Measurements from ENCODE around the gene PHF11. TPM values are rescaled to one million over a fixed set of nuclear protein-coding genes. Genes with fewer than 3 reads are reported as not detected.
A peak's percentile ranks its signal among the peaks of the same experiment; 100 is the strongest.

The PHF11 gene
- total and polyA plus RNA-seq, 4 donors: 40.4 to 76.2 (median 46.3) TPM

GRCh38 chr13:49569993-49570689 is 74.4 kb downstream of the PHF11 start:
- peaks cover 0 to 11% (median 0%) of the 10 kb centered on the region in 5 donors for H3K4me1 ChIP-seq (ENCODE audit: control insufficient read depth in 5 of 5, insufficient read depth in 5 of 5, low read length in 5 of 5)
- WGBS, 2 donors: 87 to 88% methylated on average over 1 of the region's 1 CpG
- H3K27me3 ChIP-seq (ENCODE audit: control insufficient read depth in 3 of 3, insufficient read depth in 3 of 3, low read length in 2 of 3): no peaks in the 10 kb centered on the region
- no peaks in the 10 kb centered on the region for H3K9me3 ChIP-seq (ENCODE audit: control insufficient read depth in 4 of 4, insufficient read depth in 3 of 4, low read length in 3 of 4)
- no peak overlapping the region for H3K27ac ChIP-seq (ENCODE audit: low read depth in 1 of 2, low read length in 1 of 2)
- no peak for DNase-seq
- TF ChIP-seq CTCF (IDR thresholded peaks at IDR 0.05; ENCODE audit: control extremely low read depth, extremely low read depth): no peak
- no peak overlapping the region for H3K9ac ChIP-seq (ENCODE audit: insufficient read depth in 1 of 2, low read length in 2 of 2)
- H3K36me3 ChIP-seq (ENCODE audit: control insufficient read depth in 4 of 4, insufficient read depth in 4 of 4, low read length in 4 of 4): peaks cover 0 to 3% (median under 1%) of the 10 kb centered on the region in 4 donors
- H3K4me3 ChIP-seq: no peak overlapping the region
- no peak for ATAC-seq (ENCODE audit: insufficient read depth, low FRiP score)

- H3K4me1 ChIP-seq (ENCODE audit: control insufficient read depth in 5 of 5, insufficient read depth in 5 of 5, low read length in 5 of 5): peaks cover 0 to 11% (median 0%) of the 10 kb centered on the region in 5 donors
- H3K36me3 ChIP-seq (ENCODE audit: control insufficient read depth in 4 of 4, insufficient read depth in 4 of 4, low read length in 4 of 4): no peaks in the 10 kb centered on the region
- ATAC-seq (ENCODE audit: insufficient read depth, low FRiP score): peak; percentile 61
- H3K4me3 ChIP-seq: no peak overlapping the region
- no peaks in the 10 kb centered on the region for H3K27me3 ChIP-seq (ENCODE audit: control insufficient read depth in 3 of 3, insufficient read depth in 3 of 3, low read length in 2 of 3)
- no peak overlapping the region for H3K27ac ChIP-seq (ENCODE audit: low read depth in 1 of 2, low read length in 1 of 2)
- DNase-seq: no peak
- no peak overlapping the region for H3K9ac ChIP-seq (ENCODE audit: insufficient read depth in 1 of 2, low read length in 2 of 2)
- TF ChIP-seq CTCF (IDR thresholded peaks at IDR 0.05; ENCODE audit: control extremely low read depth, extremely low read depth): no peak
- WGBS, 2 donors: 74 to 87% methylated on average over 8 of the region's 8 CpGs
- no peaks in the 10 kb centered on the region for H3K9me3 ChIP-seq (ENCODE audit: control insufficient read depth in 4 of 4, insufficient read depth in 3 of 4, low read length in 3 of 4)
These were observed 75.8 kb downstream of the PHF11 start for GRCh38 chr13:49571299-49572240.

Other genes starting within 250 kb of the PHF11 start
- gene CDADC1, start 248.0 kb upstream of the PHF11 start, total RNA-seq: 10 to 100 TPM in 1 of 2 donors, 1 to 10 TPM in 1; 8.9 to 11.6 TPM
- 1 to 10 TPM; 5.2 to 5.3 TPM for gene CDADC1, start 248.0 kb upstream of the PHF11 start, polyA plus RNA-seq
- 10 to 100 TPM; 13.5 to 13.9 TPM for gene CAB39L, start 51.9 kb upstream of the PHF11 start, total RNA-seq
- gene CAB39L, start 51.9 kb upstream of the PHF11 start, polyA plus RNA-seq: 1 to 10 TPM; 5.6 to 6.6 TPM
- 10 to 100 TPM; 11.6 to 22.9 TPM for gene SETDB2, start 51.7 kb upstream of the PHF11 start, total RNA-seq
- 1 to 10 TPM; 5.0 to 5.7 TPM for gene SETDB2, start 51.7 kb upstream of the PHF11 start, polyA plus RNA-seq
- 10 to 100 TPM; 22.8 to 25.4 TPM for gene RCBTB1, start 89.6 kb downstream of the PHF11 start, total RNA-seq
- 10 to 100 TPM; 12.0 to 12.8 TPM for gene RCBTB1, start 89.6 kb downstream of the PHF11 start, polyA plus RNA-seq
- 1 to 10 TPM; 1.1 to 5.8 TPM for gene ARL11, start 132.6 kb downstream of the PHF11 start, total RNA-seq
- 1 to 10 TPM; 3.0 to 8.9 TPM for gene ARL11, start 132.6 kb downstream of the PHF11 start, polyA plus RNA-seq
- 10 to 100 TPM; 60.5 to 74.5 TPM for gene EBPL, start 195.5 kb downstream of the PHF11 start, total RNA-seq
- gene EBPL, start 195.5 kb downstream of the PHF11 start, polyA plus RNA-seq: 10 to 100 TPM; 65.7 to 92.7 TPM